ENCODE measurements around the gene MPP2.
"Not testable (repeated sequence)": the region's sequence is repeated elsewhere in the genome, so short reads cannot be mapped to it uniquely, and the experiment has no call there.

The MPP2 gene

GRCh38 chr17:43845766-43846165 lies 61.6 kb downstream of the MPP2 start:
- DNase-seq (ENCODE audit: low spot score), result no peak

DNA sequence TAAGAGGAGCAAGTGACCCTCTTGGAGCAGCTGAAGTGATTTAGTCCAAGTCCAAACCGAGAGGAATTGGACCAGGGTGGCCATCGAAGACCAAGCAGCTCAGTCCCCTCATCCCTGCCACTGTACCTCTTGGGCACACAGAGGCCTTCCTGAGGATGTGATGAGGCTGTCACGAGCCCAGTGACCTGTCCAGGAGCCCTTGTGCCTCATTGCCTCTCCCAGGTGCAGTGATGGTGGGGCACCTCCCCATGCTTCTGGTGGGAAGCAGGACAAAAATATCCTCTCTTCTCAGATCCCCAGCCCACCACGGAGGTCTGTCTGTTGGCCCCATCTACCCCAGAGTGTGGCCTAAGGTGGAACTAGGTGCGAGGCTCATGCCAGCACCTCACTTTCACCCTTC lies 63.1 kb downstream of the MPP2 start:
- no peak for DNase-seq (ENCODE audit: low spot score)

DNA sequence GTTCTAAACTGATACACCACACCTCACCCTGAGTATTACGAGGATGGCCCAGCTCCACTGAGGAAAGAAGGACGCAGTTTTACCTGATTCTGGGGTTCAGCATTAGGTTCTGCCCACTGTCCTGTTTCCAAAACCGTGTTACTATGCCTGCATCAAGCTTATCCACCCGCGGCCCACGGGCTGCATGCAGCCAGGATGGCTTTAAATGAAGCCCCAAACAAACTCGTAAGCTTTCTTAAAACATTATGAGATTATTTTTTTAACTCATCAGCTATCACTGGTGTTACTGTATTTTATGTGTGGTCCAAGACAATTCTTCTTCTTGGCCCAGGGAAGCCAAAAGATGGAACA lies 64.4 kb downstream of the MPP2 start:
- no peak for DNase-seq (ENCODE audit: low spot score)

- not testable (repeated sequence) for DNase-seq (ENCODE audit: low spot score)
Observed at GRCh38 chr17:43842091-43842974, 65.0 kb downstream of the MPP2 start.

DNA sequence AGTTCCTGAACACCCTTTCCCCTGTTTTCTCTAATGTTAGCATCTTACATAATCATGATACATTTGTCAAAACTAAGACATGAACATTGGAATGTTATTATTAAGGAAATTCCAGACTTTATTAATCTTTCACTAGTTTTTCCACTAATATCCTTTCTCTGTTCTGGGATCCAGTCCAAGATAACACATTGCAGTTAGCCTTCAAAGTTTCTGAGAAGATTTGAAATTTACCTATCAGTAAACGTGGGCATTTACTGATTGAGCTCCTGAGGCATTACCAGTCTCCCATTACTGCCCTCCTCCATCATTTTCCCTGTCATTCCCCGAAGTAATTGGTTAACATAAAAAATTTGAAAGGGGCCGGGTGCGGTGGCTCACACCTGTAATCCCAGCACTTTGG lies 66.1 kb downstream of the MPP2 start:
- DNase-seq (ENCODE audit: low spot score), result no peak

GRCh38 chr17:43840814-43841213 lies 66.5 kb downstream of the MPP2 start:
- DNase-seq (ENCODE audit: low spot score), result no peak

DNA sequence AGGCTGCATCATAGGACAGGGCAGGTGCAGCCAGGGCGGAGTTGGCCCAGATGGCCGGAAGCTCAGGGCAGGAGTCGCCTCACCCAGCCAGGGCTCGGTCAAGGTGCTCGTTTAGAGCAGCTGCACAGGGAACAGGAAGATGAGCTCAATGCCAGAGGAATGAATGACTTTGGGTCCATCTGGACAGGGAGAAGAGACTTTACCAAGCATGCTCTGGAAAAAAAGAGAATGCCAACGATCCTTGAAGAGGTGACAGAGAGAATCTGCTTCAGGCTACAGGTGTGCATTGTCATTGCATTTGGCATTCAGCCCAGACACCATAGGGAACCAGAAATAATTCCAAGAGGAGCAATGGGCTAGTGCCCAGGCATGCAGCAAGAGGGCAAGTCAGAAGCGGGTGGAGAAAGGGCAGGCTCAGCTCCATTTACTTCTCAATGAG lies 67.6 kb downstream of the MPP2 start:
- no peak for DNase-seq (ENCODE audit: low spot score)

DNA sequence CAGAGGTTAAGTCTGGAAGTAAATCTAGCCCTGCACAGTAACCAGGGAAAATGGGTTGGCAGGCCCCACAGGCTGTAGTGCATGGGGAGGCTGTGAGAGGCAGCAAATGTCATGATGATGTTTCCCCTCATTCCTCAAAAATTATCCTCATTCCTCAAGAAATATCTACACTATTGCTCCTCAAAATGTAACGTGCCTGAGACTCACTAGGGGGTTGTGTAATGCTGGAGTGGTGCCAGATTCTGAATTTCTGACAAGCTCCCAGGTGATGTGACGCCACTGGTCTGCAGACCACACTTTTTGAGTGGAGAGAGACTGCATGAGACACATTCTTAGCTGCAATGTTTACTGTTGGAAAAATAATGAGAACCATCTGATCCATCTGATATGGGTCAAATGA lies 73.2 kb downstream of the MPP2 start:
- DNase-seq (ENCODE audit: low spot score), result no peak

GRCh38 chr17:43832976-43833829 lies 74.1 kb downstream of the MPP2 start, which contains the start of gene MPP3:
Gene MPP3, minus strand, starts transcription at chr17:43833146. Its CDS starts 1,240 bp downstream, at chr17:43831906.
- no peak for DNase-seq (ENCODE audit: low spot score)

DNA sequence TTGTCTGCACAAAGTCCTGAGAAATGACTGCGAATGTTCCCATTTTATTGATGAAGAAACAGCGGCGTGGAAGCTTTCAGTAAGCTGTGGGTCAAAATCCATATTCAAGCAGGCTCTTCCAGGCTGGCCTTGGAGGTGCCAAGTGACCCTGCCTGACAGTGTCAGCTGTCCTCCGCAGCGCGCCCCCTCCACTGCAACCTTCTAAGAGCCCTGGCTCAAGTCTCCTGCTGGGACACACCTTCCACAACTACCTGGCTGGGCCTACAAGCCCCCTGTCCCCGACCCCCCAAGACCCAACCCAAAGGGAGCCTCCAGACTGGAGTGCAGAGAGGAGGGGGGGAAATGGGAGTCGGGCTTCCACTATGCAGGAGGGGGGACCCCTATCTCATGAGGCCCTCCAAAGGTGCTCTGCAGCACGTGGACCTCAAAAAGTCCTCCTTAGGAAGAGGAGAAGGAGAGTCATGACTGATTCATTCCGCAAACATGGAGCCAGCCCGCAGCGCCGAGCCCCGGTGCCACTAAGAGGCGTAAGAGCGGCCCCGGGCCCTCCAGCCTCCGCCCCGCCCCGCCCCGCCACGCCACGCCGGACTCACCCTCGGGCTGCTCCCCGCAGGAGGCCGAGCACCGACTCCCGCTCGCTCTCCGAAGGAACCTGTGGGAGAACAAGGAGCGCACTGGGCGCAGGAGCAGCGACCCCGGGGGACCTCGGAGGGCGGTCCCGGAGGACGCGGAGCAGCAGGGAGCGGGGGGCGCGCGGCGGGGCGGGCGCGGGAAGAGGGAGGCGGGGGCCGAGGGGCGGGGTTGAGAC lies 75.0 kb downstream of the MPP2 start:
- no peak for DNase-seq (ENCODE audit: low spot score)

- DNase-seq (ENCODE audit: low spot score), result no peak
Observed at GRCh38 chr17:43831633-43832032, 75.7 kb downstream of the MPP2 start.

DNA sequence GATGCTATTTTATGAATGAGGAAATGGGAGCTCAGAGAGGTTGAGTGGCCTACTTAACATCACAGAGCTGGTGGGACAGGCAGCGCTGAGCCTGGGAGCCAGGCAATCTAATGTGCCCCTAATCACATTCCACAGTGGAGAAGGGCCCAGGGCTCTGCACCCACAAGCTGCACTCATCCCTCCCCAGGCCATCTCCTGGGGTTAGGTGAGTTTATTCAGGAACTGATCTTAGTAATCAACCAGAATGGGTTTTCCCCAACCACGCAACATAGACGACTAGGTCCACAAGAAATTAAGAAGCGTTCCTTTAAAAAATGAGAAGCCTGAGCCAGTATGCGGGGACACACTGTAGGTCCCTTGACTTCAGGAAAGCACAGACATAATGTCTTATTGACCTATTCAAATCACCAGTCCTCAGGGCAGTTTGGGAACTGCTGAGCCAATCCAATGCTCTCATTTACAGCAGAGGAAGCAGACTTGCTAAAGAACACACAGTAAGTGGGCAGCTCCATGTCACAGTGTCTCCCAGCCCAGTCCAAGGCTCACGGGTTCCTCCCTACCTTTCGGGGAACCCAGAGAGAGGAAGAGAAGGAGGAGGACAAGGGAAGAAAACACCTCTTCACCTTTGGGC lies 76.7 kb downstream of the MPP2 start:
- no peak for DNase-seq (ENCODE audit: low spot score)

DNA sequence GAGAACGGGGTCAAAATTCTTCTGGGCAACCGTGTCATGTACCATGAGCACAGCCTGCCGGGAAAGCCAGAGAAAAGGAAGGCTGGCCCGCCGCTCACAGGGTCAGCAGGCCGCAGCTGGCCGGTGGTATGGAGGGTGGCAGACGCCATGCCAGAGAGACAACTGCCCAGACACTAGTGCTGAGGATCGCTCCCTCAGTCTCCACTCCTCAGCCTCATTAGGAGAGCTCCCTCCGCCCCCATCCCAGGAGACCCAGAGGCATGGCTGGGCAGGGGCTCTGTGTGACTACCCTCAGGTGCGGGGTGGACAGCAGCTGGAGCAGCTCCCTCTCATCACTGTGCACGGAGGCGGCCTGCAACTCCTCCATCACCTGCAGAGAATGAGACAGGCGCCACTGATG lies 77.6 kb downstream of the MPP2 start:
- no peak for DNase-seq (ENCODE audit: low spot score)

DNA sequence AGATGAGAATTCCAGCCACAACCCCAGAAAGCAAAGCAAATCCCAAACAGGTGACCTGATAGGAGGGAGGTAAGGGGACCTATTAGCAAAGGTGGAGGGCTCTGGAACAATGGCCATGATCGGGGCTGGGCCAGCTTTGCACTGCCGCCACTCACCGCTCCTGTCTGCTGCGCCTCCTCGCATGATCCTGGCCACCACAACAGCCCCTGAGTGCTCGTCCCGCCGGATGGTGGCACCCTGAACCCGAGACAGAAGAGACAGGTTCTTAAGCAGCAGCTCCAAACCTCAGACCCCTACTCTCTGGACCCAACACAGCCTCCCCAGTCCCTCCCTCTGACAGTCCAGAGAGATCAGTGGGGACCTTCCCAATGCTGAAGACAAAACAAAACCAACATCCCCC lies 79.7 kb downstream of the MPP2 start:
- DNase-seq (ENCODE audit: low spot score), result no peak

DNA sequence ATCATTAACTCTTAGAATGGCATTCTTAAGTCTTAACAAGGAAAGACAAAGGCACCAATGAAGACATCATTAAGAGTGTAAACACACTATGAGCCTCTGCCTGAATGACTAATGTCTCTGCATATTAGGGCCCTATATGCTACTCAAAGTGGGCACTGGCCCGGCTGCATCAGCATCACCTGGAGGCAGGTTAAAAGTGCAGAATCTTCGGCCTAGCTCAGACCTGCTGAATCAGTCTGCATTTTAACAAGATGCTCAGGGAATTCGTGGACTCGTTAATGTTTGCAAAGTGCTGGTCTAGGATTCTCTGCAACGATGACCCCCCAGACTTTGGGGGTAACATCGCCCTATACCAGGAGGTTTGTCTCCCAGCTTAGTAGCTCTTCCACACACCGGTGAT lies 81.1 kb downstream of the MPP2 start:
- DNase-seq (ENCODE audit: low spot score), result no peak

GRCh38 chr17:43825567-43825966 lies 81.8 kb downstream of the MPP2 start:
- no peak for DNase-seq (ENCODE audit: low spot score)

All from hematopoietic multipotent progenitor cell treated with erythropoietin and hydrocortisone succinate and interleukin-3 and kit ligand, for 17 days (in vitro differentiated cells).